Right renal cortex interstitium (tissue), 3 donors: ENCODE data around the gene USH1C. TPM values are rescaled to one million over a fixed set of nuclear protein-coding genes. Genes with fewer than 3 reads are reported as not detected.
A peak's percentile ranks its signal among the peaks of the same experiment; 100 is the strongest.

Experiments
- DNase-seq, 3 donors: peaks; one replicate each; pipeline ENCODE4 v3.0.0-alpha.2; 2013; ENCODE audit warnings: low read depth in 3 of 3, low spot score in 2 of 3
- polyA plus RNA-seq, 3 donors: library from polyadenylated mRNA; unstranded; fragments of 120-200 nt; gene quantifications; one replicate each; pipeline ENCODE4 v1.2.1, GENCODE V29; 2013; ENCODE audit not compliant: insufficient read length in 3 of 3

The USH1C gene
- polyA plus RNA-seq, 3 donors = 54.8 to 65.4 (median 64.8) TPM

DNA sequence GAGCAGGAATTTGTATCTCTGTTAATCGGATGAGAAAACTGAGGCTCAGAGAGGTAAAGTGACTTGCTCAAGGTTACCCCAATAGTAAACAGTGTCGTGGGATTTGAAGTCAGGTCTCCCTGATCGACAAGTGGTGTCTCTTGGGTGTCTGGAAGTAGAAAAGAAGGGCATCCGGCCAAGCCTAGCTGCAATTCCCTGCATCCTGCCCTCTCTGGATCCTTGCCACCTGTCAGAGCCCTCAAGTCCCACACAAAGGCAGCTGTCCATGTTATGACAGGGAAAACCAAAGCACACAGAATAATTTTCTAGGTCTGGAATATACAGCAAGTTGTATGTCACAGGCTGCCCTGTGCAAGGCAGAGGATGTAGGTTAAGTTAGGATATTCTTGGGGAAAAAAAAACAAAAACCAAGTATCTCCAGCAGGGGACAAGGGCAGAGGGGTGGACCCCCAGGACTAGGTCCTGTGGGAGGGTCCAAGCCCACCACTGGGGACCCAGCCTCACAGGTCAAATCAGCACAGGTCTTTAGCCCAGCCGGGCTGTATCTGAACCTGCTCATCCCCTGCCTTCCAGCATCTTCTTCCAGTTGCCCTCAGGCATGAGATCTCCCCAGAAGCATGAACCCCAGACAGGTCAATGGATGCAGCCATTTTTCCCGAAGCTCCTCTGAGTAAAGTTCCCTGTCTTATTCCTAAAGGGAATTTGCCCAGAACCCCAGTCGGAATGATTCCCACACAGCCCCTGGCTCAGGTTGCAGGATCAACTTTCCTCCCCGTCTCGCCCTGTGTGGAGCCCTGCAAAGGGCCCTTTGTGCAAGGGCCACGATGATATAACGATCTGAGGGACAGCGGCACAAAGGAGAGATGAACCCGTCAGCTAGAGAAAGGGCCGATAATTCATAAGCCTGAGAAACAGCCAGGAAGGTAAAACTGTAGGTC is 15.0 kb downstream of the USH1C start:
- no peak for DNase-seq

GRCh38 chr11:17528181-17528691 is 16.0 kb downstream of the USH1C start:
- DNase-seq = no peak

- no peak for DNase-seq
Observed at GRCh38 chr11:17527628-17527995, 16.6 kb downstream of the USH1C start.

GRCh38 chr11:17526931-17527627 is 17.1 kb downstream of the USH1C start:
- DNase-seq = peak in 1 of 3 donors; percentile 59

DNA sequence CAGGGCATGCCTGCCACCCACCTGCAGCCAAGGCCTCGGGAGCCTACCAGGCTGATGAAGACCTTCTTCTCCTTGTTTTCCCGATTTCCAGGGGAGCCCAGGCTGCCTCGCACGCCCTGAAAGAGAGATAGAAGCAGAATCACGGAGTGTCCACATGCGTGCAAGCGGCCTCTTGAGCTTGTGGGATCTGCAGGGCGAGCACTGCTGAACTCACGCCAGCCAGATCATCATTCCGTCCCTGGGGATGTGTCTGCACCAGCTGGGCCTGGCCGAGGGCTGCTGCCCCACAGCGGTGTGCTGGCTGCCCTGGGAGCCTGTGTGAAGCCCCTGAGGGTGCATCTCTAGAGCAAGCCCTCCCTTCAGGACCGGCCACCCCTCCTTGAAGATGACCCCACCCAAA is 17.9 kb downstream of the USH1C start:
- DNase-seq = no peak

DNA sequence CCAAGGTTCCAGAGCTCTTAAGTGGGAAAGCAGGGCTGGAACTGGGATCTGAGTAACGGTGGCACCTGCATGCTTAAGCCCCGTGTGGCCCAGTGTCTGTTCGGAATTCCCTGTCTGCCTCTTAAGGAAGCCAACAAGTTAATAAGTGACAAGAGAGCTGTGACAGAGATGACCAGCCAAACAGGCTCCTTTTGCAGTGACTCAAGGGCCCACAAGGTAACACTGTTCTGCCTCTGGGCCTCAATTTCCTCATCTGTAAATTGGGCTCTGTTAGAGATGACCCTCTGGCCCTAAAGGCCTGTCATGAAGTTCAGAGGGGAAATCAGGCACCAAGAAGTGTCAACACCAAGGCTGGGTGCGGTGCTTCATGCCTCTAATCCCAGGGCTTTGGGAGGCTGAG is 18.6 kb downstream of the USH1C start:
- DNase-seq = no peak

DNA sequence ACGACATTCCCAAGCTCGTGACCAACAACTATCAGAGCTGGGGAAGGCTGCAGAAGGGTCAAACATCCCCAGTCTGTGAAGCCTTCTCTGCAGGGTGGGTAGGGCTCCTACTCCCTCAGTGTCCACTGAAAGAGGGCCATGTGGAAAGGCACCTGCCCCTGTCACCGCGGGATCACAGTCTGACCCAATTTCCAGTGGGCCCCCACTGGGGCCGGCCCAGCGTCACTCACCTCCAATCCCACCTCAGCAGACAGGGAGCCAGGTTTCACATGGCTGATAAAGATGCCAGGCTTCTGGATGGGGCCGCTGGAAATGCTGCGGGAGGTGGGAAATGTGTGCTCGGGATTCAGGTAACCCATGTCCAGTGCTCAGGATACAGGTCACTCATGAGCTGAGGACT is 20.0 kb downstream of the USH1C start:
- no peak for DNase-seq

GRCh38 chr11:17522655-17523054 is 21.6 kb downstream of the USH1C start:
- no peak for DNase-seq

DNA sequence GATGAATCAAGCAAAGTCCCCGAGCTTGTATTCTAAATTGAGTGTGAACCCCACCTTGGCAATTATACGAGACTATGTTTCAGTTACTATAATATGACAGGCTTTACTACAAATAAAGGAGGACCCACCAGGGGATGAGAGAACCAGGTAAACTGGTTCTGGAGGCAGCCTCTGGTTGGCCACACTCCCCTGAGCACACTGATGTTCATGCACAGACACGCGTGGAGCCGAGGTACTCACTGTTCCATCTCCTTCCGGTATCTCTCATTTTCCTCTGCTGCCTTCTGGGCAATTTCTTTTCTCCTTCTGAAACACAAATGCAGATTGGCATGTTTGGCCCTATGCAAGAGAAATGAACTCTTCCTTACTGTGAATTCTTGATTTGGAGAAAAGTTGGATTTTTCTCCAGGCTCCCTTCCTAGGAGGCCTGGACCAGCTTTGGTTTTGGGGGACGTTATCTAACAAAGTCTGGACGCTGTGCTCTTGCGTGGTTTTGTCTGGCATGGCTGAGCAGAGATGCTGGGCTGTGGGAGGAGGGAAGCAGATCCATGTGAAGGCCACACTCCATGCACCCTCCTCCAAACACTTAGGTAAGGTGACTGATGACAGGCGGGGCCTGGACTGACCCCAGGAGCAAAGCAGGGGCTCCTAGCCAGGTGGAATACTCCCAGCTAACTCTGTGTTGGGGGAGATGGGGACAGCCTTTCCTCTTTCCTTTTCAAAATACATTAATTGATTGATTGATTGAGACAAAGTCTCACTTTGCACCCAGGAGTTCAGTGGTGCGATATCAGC is 22.9 kb downstream of the USH1C start:
- DNase-seq = no peak

GRCh38 chr11:17519061-17519885 is 24.9 kb downstream of the USH1C start:
- DNase-seq = no peak

GRCh38 chr11:17518366-17518765 is 25.9 kb downstream of the USH1C start:
- no peak for DNase-seq

GRCh38 chr11:17517186-17517585 is 27.0 kb downstream of the USH1C start:
- DNase-seq = no peak

DNA sequence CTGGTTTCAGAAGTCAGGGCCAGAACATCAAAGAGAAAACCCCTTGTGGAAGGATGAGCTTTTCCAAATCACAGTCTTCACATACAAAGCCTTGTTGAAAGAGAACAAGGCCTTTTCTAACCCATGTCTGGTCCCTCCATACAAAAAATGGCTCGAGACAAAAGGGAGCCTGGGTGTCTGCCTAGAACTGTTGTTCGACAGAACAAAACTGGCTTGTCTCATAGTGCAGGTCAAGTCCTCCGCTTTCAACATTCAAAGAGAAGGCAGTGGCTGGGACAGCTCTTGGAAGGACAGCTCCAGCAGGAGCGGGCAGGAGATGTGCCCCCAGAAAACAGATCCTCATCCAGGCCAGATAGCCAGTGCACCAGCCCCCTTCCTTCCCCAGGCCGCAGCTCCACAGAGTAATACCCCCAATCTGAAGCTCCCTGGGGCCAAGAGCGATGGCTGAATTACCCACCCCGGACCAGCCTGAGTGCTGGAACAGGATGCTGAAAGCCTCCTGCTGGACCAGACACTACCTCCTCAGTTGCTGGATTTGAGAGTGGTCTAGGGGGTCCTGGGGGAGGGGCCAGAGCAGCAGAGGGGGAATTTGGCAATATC is 27.6 kb downstream of the USH1C start:
- no peak for DNase-seq

DNA sequence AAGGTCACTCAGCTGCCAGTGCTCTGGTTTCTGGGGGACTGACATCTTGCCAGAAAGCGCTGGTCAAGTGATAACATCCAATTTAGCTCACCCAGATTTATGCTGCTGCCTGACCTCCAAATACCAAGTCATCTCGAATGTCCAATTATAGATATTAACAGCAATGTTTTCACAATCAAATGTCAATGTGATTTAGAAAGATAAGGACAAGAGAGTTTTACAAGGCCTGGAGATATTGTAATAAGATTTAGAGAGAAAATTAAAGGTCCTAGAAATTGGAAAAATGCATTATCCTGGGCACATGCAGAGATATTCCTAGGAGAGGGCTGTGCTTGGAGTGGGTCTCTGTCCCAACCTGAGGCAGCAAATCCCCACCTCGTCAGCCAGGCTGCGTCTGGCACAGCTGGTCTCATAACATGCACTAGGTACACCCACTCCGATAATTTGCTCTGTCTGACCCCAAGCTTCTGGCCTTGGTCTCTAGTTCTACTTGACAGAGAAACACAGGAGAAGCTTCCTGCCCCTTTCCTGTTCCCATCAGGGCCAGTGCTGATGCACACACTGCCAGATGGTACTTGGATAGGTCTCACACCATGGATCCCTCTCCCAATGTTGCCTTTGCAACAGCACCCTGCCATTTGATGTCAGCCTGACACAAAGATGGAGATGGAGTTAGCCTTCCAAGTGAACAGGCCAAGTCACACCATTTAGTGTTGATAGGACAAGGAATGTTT is 28.6 kb downstream of the USH1C start:
- DNase-seq = no peak

- DNase-seq = no peak
Observed at GRCh38 chr11:17514476-17514875, 29.7 kb downstream of the USH1C start.

DNA sequence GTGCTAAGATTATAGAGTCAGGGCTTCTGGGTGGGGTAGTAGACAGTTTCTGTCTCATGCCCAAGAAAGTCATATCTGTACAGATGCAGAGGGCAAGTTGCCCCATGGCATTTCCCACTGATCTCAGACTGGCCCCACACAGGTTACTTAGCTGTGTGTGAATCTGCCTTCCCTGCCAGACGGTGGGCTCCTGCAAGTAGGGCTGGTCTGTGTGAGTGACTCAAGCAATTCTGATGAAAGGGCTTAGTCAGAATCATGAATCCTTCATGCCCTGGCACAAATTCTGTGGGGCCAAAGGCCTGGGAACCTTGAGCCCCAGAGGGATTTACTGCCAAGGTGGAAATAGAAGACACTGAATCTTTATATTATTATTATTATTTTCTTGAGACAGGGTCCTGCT is 30.4 kb downstream of the USH1C start:
- DNase-seq = no peak

GRCh38 chr11:17512101-17512500 is 32.1 kb downstream of the USH1C start:
- no peak for DNase-seq

- no peak for DNase-seq
Observed at GRCh38 chr11:17511571-17511970, 32.6 kb downstream of the USH1C start.
